K562 (cell line): ENCODE data around the gene KMT5B. TPM values are rescaled to one million over a fixed set of nuclear protein-coding genes. Genes with fewer than 3 reads are reported as not detected.

Experiments used
- ATAC-seq: fragments of 200-7000 bp; cut with Tn5 transposase; 3 replicates; pipeline ENCODE4 v1.9.1; 2020; ENCODE audit warnings: moderate library complexity
- BruUV-seq: library from RNA; stranded (reverse); fragments of 400-500 nt; replicated peaks from 2 replicates; lab custom pipeline; 2021; lab: Mats Ljungman, UMichigan
- CTCF ChIA-PET: fragments of 300-600 bp; formaldehyde crosslinking; extraction: SDS; loops from one replicate; lab custom pipeline; 2021; ENCODE audit warnings: low intra/inter-chr PET ratio; lab: Yijun Ruan, JAX
- POLR2A ChIA-PET: fragments of 300-600, 350-650 bp; sonication (Branson Sonifier 250); formaldehyde crosslinking; extraction: SDS; loops from one replicate; lab custom pipeline; 2021; ENCODE audit warnings: antibody characterized with exemption, inconsistent platforms; lab: Yijun Ruan, JAX
- DNase-seq, 4 experiments: peaks; one replicate each; pipeline versions ENCODE4 v3.0.0 to v3.0.0-alpha.2; 2011 to 2018; ENCODE audit warnings: low spot score in 3 of 4, mixed read lengths in 3 of 4; ENCODE audit errors: extremely low read depth in 1 of 4
- FAIRE-seq: peaks from 2 replicates; lab custom pipeline; 2011; peaks lifted over from hg19 to GRCh38; lab: Jason Lieb, UNC
- H2AFZ ChIP-seq: 2 replicates; pipeline ENCODE4 v1.6.0; 2011; ENCODE audit warnings: low read depth, low read length, control low read depth, inconsistent platforms
- H3K27ac ChIP-seq: fragments of 200-600 bp; 3 replicates; pipeline ENCODE4 v1.8.0; 2011; ENCODE audit warnings: low read depth, mild to moderate bottlenecking, control low read depth, inconsistent platforms, low read length, moderate library complexity, mixed read lengths; ENCODE audit errors: extremely low read depth
- H3K27me3 ChIP-seq, 2 experiments: fragments of 300-600 bp in 1 of 2; 2 replicates in 1 of 2; 3 replicates in 1 of 2; pipeline versions ENCODE4 v1.6.0 to v1.8.0; 2011; ENCODE audit warnings: inconsistent platforms in 2 of 2, low read length in 2 of 2, mild to moderate bottlenecking in 1 of 2, mixed read lengths in 1 of 2, moderate library complexity in 1 of 2; ENCODE audit not compliant: control insufficient read depth in 2 of 2, insufficient read depth in 2 of 2
- H3K36me3 ChIP-seq: fragments of 300-600 bp; 3 replicates; pipeline ENCODE4 v1.8.0; 2011; ENCODE audit warnings: mild to moderate bottlenecking, low read length, inconsistent platforms; ENCODE audit not compliant: control insufficient read depth, insufficient read depth
- H3K4me1 ChIP-seq, 2 experiments: fragments of 200-600 bp in 1 of 2; replicated peaks in 1 of 2; 2 replicates in 1 of 2; 3 replicates in 1 of 2; pipeline versions ENCODE4 v1.5.1 to v1.8.0; 2011; ENCODE audit warnings: inconsistent platforms in 2 of 2, low read length in 2 of 2, mild to moderate bottlenecking in 1 of 2, mixed read lengths in 1 of 2, moderate library complexity in 1 of 2; ENCODE audit not compliant: control insufficient read depth in 2 of 2, insufficient read depth in 2 of 2
- H3K4me2 ChIP-seq: 2 replicates; pipeline ENCODE4 v1.6.1; 2011; ENCODE audit warnings: low read length, control low read depth, inconsistent platforms, mixed read lengths; ENCODE audit not compliant: insufficient read depth
- H3K4me3 ChIP-seq: fragments of 200-600 bp; sonication (generic), shearing (Covaris generic); 2 replicates; pipeline ENCODE4 v1.5.1; 2016; ENCODE audit warnings: control low read depth, inconsistent platforms
- H3K79me2 ChIP-seq: fragments of 200-600 bp; 3 replicates; pipeline ENCODE4 v1.8.0; 2011; ENCODE audit warnings: low read length, inconsistent platforms; ENCODE audit not compliant: control insufficient read depth, insufficient read depth
- H3K9ac ChIP-seq, 2 experiments: 2 replicates each; pipeline versions ENCODE4 v1.6.0 to v1.6.1; 2011; ENCODE audit warnings: low read depth in 2 of 2, low read length in 2 of 2, control low read depth in 1 of 2, inconsistent platforms in 1 of 2, mild to moderate bottlenecking in 1 of 2, mixed read lengths in 1 of 2; ENCODE audit not compliant: insufficient read depth in 1 of 2
- H3K9me1 ChIP-seq: one replicate; pipeline ENCODE4 v1.6.0; 2011; ENCODE audit warnings: inconsistent platforms, mild to moderate bottlenecking, low read length, moderate library complexity; ENCODE audit not compliant: control insufficient read depth, insufficient read depth
- H3K9me3 ChIP-seq: replicated peaks from 2 replicates; pipeline ENCODE4 v1.5.1; 2011; ENCODE audit warnings: low read depth, low read length, inconsistent platforms; ENCODE audit not compliant: control insufficient read depth, insufficient read depth
- H4K20me1 ChIP-seq: replicated peaks from 2 replicates; pipeline ENCODE4 v1.6.1; 2011; ENCODE audit warnings: low read length, inconsistent platforms, mixed read lengths; ENCODE audit not compliant: control insufficient read depth, insufficient read depth
- KLF10 ChIP-seq: fragments of 250-450 bp; sonication (Bioruptor Pico); IDR thresholded peaks from 2 replicates; pipeline ENCODE4 v1.6.1; 2021; ENCODE audit warnings: matching md5 sums
- LCOR ChIP-seq: sonication (generic); formaldehyde crosslinking; IDR thresholded peaks from 2 replicates; pipeline ENCODE4 v1.8.0; 2022; ENCODE audit warnings: mild to moderate bottlenecking, missing genetic modification reagents
- SMARCB1 ChIP-seq: IDR thresholded peaks from 2 replicates; pipeline ENCODE4 v1.6.1; 2011; ENCODE audit warnings: improper control_type of control experiment, low read depth; ENCODE audit not compliant: insufficient read length
- SREBF1 ChIP-seq: fragments of 150-350 bp; IDR thresholded peaks from 2 replicates; pipeline ENCODE4 v1.6.1; 2014; ENCODE audit warnings: antibody characterized with exemption, low read depth, low read length, borderline replicate concordance
- ZBED1 ChIP-seq: IDR thresholded peaks from 2 replicates; pipeline ENCODE4 v1.6.1; 2014
- ZFPM2 ChIP-seq: fragments of 250-450 bp; sonication (Bioruptor Pico); IDR thresholded peaks from 2 replicates; pipeline ENCODE4 v1.5.1; 2022; ENCODE audit warnings: mild to moderate bottlenecking
- WGBS: fragments of 100-300 bp; shearing (Covaris generic); methylation state at CpG from one replicate; pipeline ENCODE4 v1.1.6; 2016; ENCODE audit warnings: low coverage, mixed read lengths; ENCODE audit not compliant: insufficient coverage; ENCODE audit errors: missing lambda C conversion rate; 5-methylcytosine and 5-hydroxymethylcytosine counted together
- in situ Hi-C: fragments of 300-500 bp; cut with MboI; formaldehyde crosslinking; loops from 4 replicates; pipeline ENCODE4 v1.15.0; 2018; ENCODE audit warnings: inconsistent platforms, mixed read lengths
- intact Hi-C: fragments of 100-400 bp; cut with micrococcal nuclease; formaldehyde crosslinking; loops from 2 replicates; pipeline ENCODE4 v1.14.2; 2022
- polyA plus RNA-seq, 8 experiments: library from polyadenylated mRNA; depleted of rRNA in 4 of 8; stranded (reverse) in 5 of 8; unstranded in 3 of 8; fragments of >200 nt; fragmentation: Nextera tagmentation in 2 of 8; fragmentation: Illumina TruSeq in 1 of 8; extraction: Ambion mirVana in 2 of 8; extraction: Trizol in 1 of 8; gene quantifications; 2 replicates each; pipeline versions ENCODE4 v1.2.1 to v1.2.3, GENCODE V29; 2011 to 2014; ENCODE audit warnings: inconsistent platforms in 1 of 8, missing spikeins in 1 of 8
- total RNA-seq, 7 experiments: library from RNA; depleted of rRNA in 6 of 7; stranded (reverse); fragments of >200 nt in 6 of 7; fragmentation: Illumina TruSeq in 2 of 7; extraction: Trizol in 2 of 7; gene quantifications; 2 replicates each; pipeline versions ENCODE4 v1.2.1 to v1.2.3, GENCODE V29; 2011 to 2021; ENCODE audit warnings: low replicate concordance in 1 of 7
- TF ChIP-seq, protein P1 (sequence below): sonication (generic); formaldehyde crosslinking; IDR thresholded peaks from 2 replicates; pipeline ENCODE4 v1.8.0; 2022; ENCODE audit warnings: mild to moderate bottlenecking, missing genetic modification reagents, borderline replicate concordance
- TF ChIP-seq, protein P2 (sequence below): fragments of 450-650 bp; formaldehyde crosslinking; IDR thresholded peaks from 2 replicates; pipeline ENCODE4 v1.4.0; 2020; ENCODE audit warnings: mild to moderate bottlenecking
- TF ChIP-seq, protein P3 (sequence below): fragments of 450-650 bp; IDR thresholded peaks from 2 replicates; pipeline ENCODE4 v1.6.1; 2014; ENCODE audit warnings: low read depth, mild to moderate bottlenecking, moderate library complexity, borderline replicate concordance
- TF ChIP-seq, protein P4 (sequence below): fragments of 450-650 bp; IDR thresholded peaks from 2 replicates; pipeline ENCODE4 v1.6.1; 2016; ENCODE audit warnings: low read depth, mild to moderate bottlenecking, moderate library complexity

KMT5B gene
- total and polyA plus RNA-seq, 9 of the 15 experiments (the other 6 are each of a cell fraction or from before 2014, with no cell fraction given), result 7.3 to 27.3 (median 20.9) TPM

DNA sequence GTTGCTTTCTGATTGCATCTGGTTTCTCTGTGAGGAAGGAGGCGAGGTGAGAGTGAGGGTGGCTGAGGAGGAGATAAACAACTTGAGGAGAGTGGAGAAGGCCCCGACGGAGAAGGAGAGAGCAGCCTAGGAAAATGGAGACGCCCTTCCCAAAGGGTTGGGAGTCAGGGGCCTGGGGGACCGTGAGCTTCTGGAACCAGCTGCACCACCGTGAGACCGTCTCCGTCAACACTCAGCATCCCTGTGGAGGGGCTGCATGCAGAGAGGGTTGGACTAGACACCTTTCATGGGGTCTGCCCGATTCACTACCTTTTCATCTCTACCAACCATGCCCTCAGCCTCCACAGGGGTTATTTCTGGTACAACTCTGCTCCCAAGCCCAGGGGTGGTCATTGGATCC is 13.3 kb upstream of the KMT5B start:
- Histone ChIP-seq H3K9me1 (no peaks in the 10 kb centered on the region), H3K36me3 (no peaks in the 10 kb centered on the region), H3K9me3 (peaks cover 4% of the 10 kb centered on the region; the same call in 1 of the 2 replicates), H3K27me3 (peaks cover 5 to 34% of the 10 kb centered on the region in 2 experiments), H3K79me2 (no peaks in the 10 kb centered on the region), H3K4me2 (no peak overlapping the region), H3K27ac (no peak overlapping the region), H3K9ac (no peak overlapping the region), H4K20me1 (no peaks in the 10 kb centered on the region), H2AFZ (0 out of 2 replicates have a peak overlapping the region, but pooled peaks have one; percentile 24), H3K4me3 (no peak overlapping the region), H3K4me1 (peaks cover 0 to 4% of the 10 kb centered on the region in 2 experiments; a peak in 1 of 5 replicates)
- ChIA-PET CTCF (no interaction called here), POLR2A (interaction anchor here (0.9 kb wide), 1 partner anchor 11 kb away, joined by 4 read pairs; no protein-coding TSS in a partner anchor)
- no peak for ATAC-seq
- in situ Hi-C loops, result no loop called here
- TF ChIP-seq LCOR (CRISPR knock-in tag) (no peak), KLF10 (no peak), SMARCB1 (no peak), ZFPM2 (CRISPR knock-in tag) (no peak), SREBF1 (no peak), ZBED1 (no peak)
- TF ChIP-seq, protein P1, sequence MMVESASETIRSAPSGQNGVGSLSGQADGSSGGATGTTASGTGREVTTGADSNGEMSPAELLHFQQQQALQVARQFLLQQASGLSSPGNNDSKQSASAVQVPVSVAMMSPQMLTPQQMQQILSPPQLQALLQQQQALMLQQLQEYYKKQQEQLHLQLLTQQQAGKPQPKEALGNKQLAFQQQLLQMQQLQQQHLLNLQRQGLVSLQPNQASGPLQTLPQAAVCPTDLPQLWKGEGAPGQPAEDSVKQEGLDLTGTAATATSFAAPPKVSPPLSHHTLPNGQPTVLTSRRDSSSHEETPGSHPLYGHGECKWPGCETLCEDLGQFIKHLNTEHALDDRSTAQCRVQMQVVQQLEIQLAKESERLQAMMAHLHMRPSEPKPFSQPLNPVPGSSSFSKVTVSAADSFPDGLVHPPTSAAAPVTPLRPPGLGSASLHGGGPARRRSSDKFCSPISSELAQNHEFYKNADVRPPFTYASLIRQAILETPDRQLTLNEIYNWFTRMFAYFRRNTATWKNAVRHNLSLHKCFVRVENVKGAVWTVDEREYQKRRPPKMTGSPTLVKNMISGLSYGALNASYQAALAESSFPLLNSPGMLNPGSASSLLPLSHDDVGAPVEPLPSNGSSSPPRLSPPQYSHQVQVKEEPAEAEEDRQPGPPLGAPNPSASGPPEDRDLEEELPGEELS (CRISPR knock-in tag), result no peak
- TF ChIP-seq, protein P2, sequence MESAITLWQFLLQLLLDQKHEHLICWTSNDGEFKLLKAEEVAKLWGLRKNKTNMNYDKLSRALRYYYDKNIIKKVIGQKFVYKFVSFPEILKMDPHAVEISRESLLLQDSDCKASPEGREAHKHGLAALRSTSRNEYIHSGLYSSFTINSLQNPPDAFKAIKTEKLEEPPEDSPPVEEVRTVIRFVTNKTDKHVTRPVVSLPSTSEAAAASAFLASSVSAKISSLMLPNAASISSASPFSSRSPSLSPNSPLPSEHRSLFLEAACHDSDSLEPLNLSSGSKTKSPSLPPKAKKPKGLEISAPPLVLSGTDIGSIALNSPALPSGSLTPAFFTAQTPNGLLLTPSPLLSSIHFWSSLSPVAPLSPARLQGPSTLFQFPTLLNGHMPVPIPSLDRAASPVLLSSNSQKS (CRISPR knock-in tag), result no peak
- TF ChIP-seq, protein P3, sequence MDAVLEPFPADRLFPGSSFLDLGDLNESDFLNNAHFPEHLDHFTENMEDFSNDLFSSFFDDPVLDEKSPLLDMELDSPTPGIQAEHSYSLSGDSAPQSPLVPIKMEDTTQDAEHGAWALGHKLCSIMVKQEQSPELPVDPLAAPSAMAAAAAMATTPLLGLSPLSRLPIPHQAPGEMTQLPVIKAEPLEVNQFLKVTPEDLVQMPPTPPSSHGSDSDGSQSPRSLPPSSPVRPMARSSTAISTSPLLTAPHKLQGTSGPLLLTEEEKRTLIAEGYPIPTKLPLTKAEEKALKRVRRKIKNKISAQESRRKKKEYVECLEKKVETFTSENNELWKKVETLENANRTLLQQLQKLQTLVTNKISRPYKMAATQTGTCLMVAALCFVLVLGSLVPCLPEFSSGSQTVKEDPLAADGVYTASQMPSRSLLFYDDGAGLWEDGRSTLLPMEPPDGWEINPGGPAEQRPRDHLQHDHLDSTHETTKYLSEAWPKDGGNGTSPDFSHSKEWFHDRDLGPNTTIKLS, result no peak
- TF ChIP-seq, protein P4, sequence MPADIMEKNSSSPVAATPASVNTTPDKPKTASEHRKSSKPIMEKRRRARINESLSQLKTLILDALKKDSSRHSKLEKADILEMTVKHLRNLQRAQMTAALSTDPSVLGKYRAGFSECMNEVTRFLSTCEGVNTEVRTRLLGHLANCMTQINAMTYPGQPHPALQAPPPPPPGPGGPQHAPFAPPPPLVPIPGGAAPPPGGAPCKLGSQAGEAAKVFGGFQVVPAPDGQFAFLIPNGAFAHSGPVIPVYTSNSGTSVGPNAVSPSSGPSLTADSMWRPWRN, result no peak
- intact Hi-C loops, result no loop called here
- WGBS, result 15% methylated on average over 9 of the region's 9 CpGs
- no TSS peak for BruUV-seq
- no peak for DNase-seq
- no peak for FAIRE-seq
